HG03460 (cell line): ENCODE measurements around the gene FXR2.
"Not testable (repeated sequence)": the region's sequence is repeated elsewhere in the genome, so short reads cannot be mapped to it uniquely, and the experiment has no call there.

ENCODE experiments used
- ATAC-seq: cut with Tn5 transposase; IDR thresholded peaks from one replicate; pipeline ENCODE4 v1.9.1; 2021; ENCODE audit not compliant: unreplicated experiment

The FXR2 gene

DNA sequence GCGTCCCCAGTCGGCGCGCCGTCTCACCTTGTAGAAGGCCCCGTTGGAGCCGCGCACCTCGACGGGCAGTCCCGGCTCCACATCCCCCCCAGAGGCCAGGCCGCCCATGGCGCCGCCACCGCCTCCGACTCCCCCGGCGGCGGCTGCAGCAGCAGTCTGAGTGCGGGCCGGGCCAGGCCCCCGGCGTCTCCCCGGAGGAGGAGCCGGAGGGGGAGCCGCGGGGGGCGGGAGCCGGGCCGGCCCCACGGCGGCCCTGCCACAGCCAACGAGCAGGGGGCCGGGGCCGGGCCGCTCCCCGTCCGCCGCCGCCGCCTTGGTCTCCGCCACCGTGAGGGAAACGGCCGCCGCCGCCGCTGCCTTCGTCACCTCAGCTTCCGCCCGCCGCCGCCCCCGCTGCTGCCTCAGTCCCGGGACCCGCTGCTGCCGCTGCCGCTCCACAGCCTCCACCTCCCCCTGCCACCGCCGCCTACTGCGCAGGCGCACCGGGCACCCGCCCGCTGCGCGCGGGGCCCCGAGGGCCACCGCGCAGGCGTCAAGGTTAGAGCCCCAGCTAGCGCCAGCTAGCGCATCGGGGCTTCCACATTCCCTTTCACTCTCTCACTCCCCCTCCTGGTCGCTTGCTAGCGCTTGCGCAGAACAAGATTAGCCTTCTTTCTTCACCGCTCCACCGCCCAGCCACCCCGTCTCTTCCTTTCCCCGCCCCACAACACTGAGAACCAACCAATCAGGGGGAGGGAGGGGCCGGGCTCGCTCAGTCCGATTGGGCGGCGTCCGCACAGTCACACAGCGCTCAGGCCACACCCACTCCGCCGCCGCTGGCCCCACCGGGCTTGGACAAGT lies at the start of gene FXR2:
TSS of gene FXR2 (minus strand) at position 473 of the 840 bp plus-strand sequence. CDS start at position 108, 365 bp downstream.
- peak; percentile 85 for ATAC-seq

- no peak for ATAC-seq
These were observed 42.4 kb upstream of the FXR2 start for GRCh38 chr17:7656958-7657609.

DNA sequence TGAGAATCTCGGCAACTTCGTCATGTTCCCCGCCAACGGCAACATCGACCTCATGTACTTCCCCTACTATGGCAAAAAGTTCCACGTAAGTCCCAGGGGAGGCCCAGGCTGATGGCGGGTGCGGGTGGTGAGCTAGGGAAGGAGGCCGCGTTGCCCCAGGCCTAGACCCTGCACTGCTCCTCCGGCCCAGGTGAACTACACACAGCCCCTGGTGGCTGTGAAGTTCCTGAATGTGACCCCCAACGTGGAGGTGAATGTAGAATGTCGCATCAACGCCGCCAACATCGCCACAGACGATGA lies 40.8 kb upstream of the FXR2 start:
- no peak for ATAC-seq

DNA sequence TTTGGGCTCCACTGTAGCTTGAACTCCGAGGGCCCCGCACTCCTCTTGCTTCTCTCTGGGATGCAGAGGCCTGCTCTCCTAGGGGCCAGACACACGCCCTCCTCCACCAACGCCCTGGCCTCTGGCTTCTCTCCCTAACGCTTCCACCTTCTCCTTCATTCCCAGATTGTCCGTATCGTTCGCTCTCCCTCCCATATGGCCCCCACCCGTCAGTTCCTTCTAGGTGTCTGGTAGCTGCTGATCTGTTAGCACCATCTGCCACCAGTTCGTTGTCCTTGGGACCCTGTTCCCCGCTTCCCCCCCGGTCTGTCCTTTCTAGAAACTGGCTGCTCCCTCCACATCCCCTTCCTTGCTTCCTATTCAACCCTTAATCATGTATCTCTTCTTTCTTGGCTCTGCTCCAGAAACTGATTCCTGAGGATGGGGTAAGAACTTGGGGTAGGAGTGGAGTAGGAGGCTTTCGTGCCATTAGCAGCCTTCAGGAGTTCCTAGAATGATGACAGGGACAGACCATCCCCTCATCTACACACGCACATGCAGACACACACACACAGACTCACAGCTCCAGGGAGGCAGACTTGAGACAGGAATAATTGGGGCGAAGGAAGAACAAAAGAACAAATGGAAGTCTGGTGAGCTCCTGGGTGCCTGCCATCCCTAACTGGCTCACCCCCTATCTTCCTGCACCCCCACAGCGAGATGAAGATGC lies 40.3 kb upstream of the FXR2 start:
- ATAC-seq, result no peak

DNA sequence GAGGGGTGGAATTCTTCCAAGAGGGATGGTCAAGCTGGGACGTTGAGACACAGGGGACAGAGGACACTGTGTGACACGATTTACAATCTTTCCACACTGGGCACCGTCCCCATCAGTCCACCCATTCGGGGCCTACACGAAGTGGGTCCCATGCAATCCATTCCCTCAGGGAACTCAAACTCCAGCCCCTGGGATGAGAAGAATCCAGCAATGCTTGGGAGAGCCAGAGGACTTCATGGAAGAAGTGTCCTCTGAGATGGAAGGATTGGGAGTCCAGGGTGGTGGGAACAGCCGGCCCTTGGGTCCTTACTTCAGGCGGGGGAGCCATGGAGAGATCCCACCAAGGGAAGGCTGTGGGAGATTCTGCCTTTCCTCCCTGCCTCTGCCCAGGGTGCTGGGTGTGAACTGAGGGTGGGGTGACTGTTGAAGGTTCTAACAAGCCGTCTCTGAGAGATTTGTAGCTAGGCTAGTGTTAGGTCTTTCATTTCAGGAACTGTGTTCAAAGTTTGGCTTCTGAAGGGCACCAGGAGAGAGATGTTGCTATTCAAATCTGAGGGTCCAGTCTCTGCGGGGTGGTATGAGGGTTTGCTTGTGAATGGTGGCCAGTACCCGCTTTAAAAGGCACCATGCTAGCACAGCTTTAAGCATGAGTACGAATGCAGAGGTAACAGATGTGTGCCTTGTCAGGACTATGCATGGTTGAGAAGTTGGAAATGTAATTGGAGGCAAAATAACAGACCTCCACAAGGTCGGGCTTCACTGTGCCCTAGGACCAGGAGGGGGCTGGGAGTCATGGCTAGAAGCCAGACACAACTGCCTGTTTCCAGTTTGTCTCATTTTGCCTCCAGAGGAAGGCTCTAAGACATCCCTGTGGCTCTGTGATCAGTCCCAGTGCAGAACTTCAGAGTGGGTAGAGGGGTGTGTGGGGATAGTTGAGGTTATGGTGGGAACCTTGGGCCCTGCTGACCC lies 38.0 kb upstream of the FXR2 start:
- no peak for ATAC-seq

DNA sequence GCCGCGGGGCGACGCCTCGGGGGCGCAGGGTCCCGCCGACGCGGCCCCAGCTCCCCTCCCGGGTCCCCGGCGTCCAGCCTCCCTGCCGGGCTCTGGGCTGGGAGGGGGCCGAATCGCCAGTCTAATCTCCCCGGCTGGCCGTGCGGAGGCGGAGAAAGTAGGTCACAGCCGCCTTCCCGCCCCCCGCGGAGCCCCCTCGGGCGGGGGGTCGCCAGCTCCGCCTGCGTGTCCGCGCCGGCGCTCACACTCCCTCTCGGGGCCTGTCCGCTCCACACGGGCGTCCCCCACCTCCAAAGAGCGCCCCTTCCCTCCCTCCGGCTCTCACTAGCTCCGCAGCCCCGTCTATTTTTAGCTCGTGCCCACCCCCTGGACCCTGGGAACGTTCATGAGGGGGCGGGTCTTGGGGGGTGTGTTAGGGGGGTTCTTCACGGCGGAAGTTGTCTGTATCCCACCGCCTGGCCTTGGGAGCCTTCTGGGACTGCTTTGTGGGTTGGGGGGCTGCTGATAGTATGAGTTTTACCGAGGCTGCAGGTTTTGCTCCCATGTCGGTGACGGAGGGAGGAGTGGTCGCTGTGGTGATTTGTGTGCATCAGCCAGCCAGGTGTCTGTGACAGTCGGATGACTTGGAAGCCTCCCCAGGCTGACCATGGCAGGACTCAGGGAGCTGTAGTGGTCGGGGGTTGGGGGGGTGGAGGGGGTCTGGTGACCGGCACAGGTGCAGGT lies 37.1 kb upstream of the FXR2 start:
- ATAC-seq, result no peak

DNA sequence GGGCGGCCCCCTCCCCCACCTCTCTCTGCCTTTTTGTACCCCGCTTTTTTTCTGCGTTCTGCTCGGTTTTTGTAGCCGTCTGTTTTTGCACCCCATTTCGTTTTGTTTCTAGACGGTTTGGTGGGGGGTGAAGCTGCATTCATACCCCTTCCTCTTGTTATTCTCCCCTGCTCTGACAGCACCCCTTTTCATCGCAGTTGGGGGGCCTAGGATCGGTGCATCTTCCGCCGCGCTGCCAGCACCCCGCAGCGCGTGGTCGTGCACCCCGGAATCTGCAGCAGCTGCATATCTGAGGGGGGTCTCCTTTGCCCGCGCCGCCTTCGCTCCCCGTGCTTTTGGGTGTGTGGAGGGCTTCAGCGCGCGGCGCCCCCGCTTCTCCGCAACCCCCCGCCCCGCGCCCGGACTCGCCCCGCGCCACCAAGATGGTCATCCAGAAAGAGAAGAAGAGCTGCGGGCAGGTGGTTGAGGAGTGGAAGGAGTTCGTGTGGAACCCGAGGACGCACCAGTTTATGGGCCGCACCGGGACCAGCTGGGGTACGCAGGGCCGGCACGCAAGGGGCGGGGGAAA lies 36.5 kb upstream of the FXR2 start:
- ATAC-seq, result no peak

DNA sequence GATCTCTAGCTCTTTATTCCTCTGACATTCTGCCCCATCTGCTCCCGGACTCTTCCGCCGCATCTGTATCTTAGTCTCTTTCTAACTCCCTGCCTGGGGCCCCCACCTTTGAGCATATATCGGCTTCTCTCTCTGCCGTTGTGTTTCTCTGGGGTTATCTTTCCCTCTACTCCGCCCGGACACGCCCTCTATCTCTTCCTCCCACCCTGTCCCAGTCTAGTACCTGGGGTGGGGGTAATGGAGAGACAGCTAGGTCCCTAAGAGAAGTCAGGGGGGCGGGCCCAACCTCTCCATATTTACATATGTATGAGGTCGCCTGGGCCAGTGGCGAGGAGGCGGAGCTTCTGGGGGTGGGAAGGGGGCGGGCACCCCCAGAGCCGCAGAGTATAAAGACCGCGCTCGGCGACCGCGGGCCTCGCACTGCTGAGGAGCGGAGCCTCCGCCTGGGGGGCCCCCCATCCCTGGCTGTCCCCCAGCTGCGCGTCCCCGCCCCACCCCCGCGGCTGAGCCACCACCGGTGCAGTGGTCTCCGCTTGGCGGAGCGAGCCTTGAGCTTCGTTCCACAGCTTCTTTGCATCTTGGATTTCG lies 35.9 kb upstream of the FXR2 start, which contains the start of gene ATP1B2:
TSS of gene ATP1B2 (plus strand) at position 418 of the 588 bp plus-strand sequence. CDS start 593 bp downstream, outside the sequence.
- ATAC-seq, result no peak

- ATAC-seq, result no peak
These were observed 32.3 kb upstream of the FXR2 start for GRCh38 chr17:7647018-7647417.

GRCh38 chr17:7646457-7646856 lies 31.8 kb upstream of the FXR2 start:
- ATAC-seq, result no peak

DNA sequence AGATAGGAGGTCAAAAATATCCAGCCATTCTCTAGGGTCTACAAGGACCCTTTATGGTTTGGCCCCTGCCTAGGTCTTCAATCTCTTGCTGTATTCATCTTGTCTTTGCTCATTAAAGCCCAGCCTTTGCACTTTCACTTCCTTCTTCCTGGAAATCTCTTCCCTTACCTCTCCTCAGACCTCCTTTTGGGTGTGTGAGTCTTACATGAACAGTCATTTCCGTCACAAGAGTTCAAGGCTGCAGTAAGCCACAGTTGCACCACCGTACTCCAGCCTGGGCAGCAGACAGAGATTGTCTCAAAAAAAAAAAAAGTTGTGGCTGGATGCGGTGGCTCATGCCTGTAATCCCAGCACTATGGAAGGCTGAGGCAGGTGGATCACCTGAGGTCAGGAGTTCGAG lies 30.1 kb upstream of the FXR2 start:
- no peak for ATAC-seq

- not testable (repeated sequence) for ATAC-seq
These were observed 26.9 kb upstream of the FXR2 start for GRCh38 chr17:7641635-7642034.

GRCh38 chr17:7640783-7641182 lies 26.1 kb upstream of the FXR2 start:
- ATAC-seq, result no peak

GRCh38 chr17:7636163-7636562 lies 21.5 kb upstream of the FXR2 start:
- ATAC-seq, result no peak

- no peak for ATAC-seq
These were observed 19.7 kb upstream of the FXR2 start for GRCh38 chr17:7634384-7634783.

DNA sequence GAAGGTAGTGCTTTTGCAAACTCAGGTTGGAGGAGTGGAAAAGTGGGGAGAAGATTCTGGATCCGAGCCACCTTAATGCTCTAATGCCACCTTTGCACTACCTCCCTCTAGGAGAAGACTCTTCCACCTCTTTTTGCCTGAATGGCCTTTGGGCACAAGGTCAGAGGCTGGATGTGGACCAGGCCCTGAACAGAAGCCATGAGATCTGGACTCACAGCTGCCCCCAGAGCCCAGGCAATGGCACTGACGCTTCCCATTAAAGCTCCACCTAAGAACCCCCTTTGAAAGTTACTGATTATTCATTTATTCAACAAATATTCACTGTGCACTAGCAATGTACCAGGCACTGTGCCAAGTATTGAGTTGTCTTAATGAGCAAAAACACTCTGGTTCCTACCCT lies 18.4 kb upstream of the FXR2 start:
- no peak for ATAC-seq

GRCh38 chr17:7632492-7632894 lies 17.8 kb upstream of the FXR2 start:
- no peak for ATAC-seq

DNA sequence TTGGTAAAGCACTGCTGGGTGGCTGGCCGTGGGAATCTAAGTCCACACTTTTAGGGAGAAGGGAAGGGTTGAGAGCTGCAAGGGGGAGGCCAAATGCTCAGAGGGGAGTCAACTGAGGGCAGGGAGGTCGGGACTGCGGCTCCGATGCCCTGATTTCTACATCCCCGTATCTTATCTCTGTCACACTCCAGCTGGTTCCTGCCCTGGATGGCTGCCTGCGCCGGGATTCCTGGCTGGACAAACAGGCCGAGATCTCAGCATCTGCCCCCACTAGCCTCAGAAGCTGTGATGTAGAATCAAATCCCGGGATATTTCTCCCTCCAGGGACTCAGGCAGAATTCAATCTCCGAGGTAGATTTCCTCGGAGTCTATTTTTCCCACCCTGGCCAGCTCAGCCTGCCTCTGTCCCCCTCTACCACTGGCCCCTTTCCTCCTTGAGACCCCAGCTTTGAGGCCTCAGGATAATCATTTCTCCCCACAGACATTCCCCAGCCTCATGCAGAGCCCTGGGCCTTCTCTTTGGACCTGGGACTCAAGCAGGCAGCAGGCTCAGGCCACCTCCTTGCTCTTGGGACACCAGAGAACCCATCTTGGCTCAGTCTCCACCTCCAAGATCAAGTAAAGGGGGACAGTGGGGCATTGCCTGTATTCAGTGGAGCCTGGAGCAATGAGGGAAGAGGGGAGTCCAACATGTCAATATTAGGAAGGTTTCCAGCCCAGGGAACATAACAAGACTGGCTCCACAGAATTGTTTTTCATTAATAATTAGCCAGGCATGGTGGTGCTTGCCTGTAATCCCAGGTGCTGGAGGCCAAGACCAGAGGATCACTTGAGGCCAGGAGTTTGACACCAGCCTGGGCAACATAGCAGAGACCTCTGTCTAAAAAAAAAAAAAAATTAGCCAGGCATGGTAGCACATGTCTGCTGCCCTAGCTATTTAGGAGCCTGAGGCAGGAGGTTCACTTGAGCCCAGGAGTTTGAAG lies 17.0 kb upstream of the FXR2 start:
- no peak for ATAC-seq
